K562 (cell line): Measurements from ENCODE around the gene NDOR1. TPM values are rescaled to one million over a fixed set of nuclear protein-coding genes. Genes with fewer than 3 reads are reported as not detected.

Experiments
- BCL6 ChIP-seq: fragments of 250-450 bp; sonication (Bioruptor Pico); IDR thresholded peaks from 2 replicates; pipeline ENCODE4 v1.4.0; 2020
- FUS ChIP-seq: fragments of 200-400 bp; formaldehyde crosslinking; optimal IDR thresholded peaks from 2 replicates; pipeline ENCODE3; 2017; ENCODE audit warnings: low read depth, low read length
- HSF4 ChIP-seq: fragments of 250-450 bp; sonication (Bioruptor Pico); IDR thresholded peaks from 2 replicates; pipeline ENCODE4 v2.1.2; 2022; ENCODE audit warnings: mild to moderate bottlenecking, moderate library complexity, borderline replicate concordance
- JUNB ChIP-seq: fragments of 450-650 bp; formaldehyde crosslinking; conservative IDR thresholded peaks from 2 replicates; pipeline ENCODE4 v1.4.0; 2020; ENCODE audit warnings: mild to moderate bottlenecking
- NFRKB ChIP-seq: fragments of 450-650 bp; IDR thresholded peaks from 2 replicates; pipeline ENCODE4 v1.6.1; 2016; ENCODE audit warnings: low read depth
- NR2C1 ChIP-seq, 2 experiments: fragments of 450-650 bp; IDR thresholded peaks; 2 replicates each; pipeline ENCODE4 v1.6.1; 2017; ENCODE audit warnings: mild to moderate bottlenecking in 2 of 2, antibody characterized with exemption in 1 of 2, inconsistent platforms in 1 of 2, missing compliant biosample characterization in 1 of 2, missing genetic modification characterization in 1 of 2
- THRAP3 ChIP-seq: fragments of 450-650 bp; IDR thresholded peaks from 2 replicates; pipeline ENCODE4 v1.6.1; 2016; ENCODE audit warnings: mild to moderate bottlenecking, inconsistent platforms, borderline replicate concordance
- ZBTB17 ChIP-seq: fragments of 450-650 bp; formaldehyde crosslinking; IDR thresholded peaks from 2 replicates; pipeline ENCODE4 v1.4.0; 2020; ENCODE audit warnings: mild to moderate bottlenecking
- ZKSCAN1 ChIP-seq: fragments of 150-350 bp; IDR thresholded peaks from 2 replicates; pipeline ENCODE4 v1.6.1; 2016; ENCODE audit warnings: low read depth, low read length
- ZNF121 ChIP-seq: sonication (generic); formaldehyde crosslinking; conservative IDR thresholded peaks from 2 replicates; pipeline ENCODE4 v1.8.0; 2022; ENCODE audit warnings: missing genetic modification reagents
- polyA plus RNA-seq, 8 experiments: library from polyadenylated mRNA; depleted of rRNA in 4 of 8; stranded (reverse) in 5 of 8; unstranded in 3 of 8; fragments of >200 nt; fragmentation: Nextera tagmentation in 2 of 8; fragmentation: Illumina TruSeq in 1 of 8; extraction: Ambion mirVana in 2 of 8; extraction: Trizol in 1 of 8; gene quantifications; 2 replicates each; pipeline versions ENCODE4 v1.2.1 to v1.2.3, GENCODE V29; 2011 to 2014; ENCODE audit warnings: inconsistent platforms in 1 of 8, missing spikeins in 1 of 8
- total RNA-seq, 7 experiments: library from RNA; depleted of rRNA in 6 of 7; stranded (reverse); fragments of >200 nt in 6 of 7; fragmentation: Illumina TruSeq in 2 of 7; extraction: Trizol in 2 of 7; gene quantifications; 2 replicates each; pipeline versions ENCODE4 v1.2.1 to v1.2.3, GENCODE V29; 2011 to 2021; ENCODE audit warnings: low replicate concordance in 1 of 7
- TF ChIP-seq, protein P1 (sequence below): sonication (generic); formaldehyde crosslinking; IDR thresholded peaks from 2 replicates; pipeline ENCODE4 v1.8.0; 2022; ENCODE audit warnings: mild to moderate bottlenecking, missing genetic modification reagents
- TF ChIP-seq, protein P2 (sequence below), 3 experiments: fragments of 200-800 bp in 1 of 3; sonication (Bioruptor generic) in 1 of 3; sonication (generic) in 1 of 3; formaldehyde crosslinking in 1 of 3; IDR thresholded peaks; 2 replicates each; pipeline versions ENCODE4 v1.6.1 to v1.8.0; 2016 to 2022; ENCODE audit warnings: mild to moderate bottlenecking in 2 of 3, missing compliant biosample characterization in 2 of 3, missing genetic modification characterization in 2 of 3, missing genetic modification reagents in 1 of 3
- TF ChIP-seq, protein P3 (sequence below): fragments of 450-650 bp; IDR thresholded peaks from 2 replicates; pipeline ENCODE4 v1.6.1; 2016; ENCODE audit warnings: antibody characterized with exemption

Gene NDOR1
- total and polyA plus RNA-seq, 9 of the 15 experiments (the other 6 are each of a cell fraction or from before 2014, with no cell fraction given): 0.06 to 36.9 (median 6.9) TPM

DNA sequence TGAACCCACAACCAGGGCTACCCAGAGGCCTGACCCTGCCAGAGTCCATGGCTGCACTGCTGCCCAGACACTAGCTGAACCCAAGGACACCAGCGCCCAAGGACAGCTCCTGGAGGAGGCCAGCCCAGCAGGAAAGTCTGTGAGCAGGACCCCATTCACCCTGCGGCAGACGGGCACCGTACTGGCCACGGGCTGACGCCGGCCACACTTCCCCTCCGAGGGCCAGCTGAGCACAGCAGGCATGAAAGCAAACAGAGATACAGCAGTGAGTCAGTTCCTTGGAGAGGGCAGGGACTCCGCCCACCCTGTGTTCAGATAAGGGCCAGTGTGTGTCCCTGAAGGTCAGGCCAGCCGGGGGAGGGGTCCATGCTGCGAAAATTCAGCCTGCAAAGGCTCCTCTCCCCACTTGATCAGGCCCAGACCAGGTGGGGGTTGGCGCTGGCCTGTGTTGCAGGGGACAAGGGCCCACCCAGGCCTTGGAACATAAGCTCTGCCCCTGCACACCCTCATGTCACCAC, 13.3 kb downstream of the NDOR1 start (continued):
- TF ChIP-seq, protein P1, sequence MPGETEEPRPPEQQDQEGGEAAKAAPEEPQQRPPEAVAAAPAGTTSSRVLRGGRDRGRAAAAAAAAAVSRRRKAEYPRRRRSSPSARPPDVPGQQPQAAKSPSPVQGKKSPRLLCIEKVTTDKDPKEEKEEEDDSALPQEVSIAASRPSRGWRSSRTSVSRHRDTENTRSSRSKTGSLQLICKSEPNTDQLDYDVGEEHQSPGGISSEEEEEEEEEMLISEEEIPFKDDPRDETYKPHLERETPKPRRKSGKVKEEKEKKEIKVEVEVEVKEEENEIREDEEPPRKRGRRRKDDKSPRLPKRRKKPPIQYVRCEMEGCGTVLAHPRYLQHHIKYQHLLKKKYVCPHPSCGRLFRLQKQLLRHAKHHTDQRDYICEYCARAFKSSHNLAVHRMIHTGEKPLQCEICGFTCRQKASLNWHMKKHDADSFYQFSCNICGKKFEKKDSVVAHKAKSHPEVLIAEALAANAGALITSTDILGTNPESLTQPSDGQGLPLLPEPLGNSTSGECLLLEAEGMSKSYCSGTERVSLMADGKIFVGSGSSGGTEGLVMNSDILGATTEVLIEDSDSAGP: no peak
- no peak for TF ChIP-seq ZNF121 (CRISPR knock-in tag)
- TF ChIP-seq JUNB (CRISPR knock-in tag): no peak
- TF ChIP-seq, protein P2, sequence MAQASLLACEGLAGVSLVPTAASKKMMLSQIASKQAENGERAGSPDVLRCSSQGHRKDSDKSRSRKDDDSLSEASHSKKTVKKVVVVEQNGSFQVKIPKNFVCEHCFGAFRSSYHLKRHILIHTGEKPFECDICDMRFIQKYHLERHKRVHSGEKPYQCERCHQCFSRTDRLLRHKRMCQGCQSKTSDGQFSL (CRISPR knock-in tag; IDR thresholded peaks at IDR 0.05): no peak
- TF ChIP-seq, protein P2 (tag; IDR thresholded peaks at IDR 0.05): no peak
- TF ChIP-seq BCL6 (CRISPR knock-in tag): no peak
- TF ChIP-seq THRAP3: no peak
- TF ChIP-seq NFRKB: no peak
- 0 out of 2 replicates have a peak, but pooled peaks have one; percentile 65 for TF ChIP-seq ZBTB17
- TF ChIP-seq NR2C1 (IDR thresholded peaks at IDR 0.05): peak; percentile 40
- peak; percentile 53; the same call in 1 of the 2 replicates for TF ChIP-seq NR2C1 (tag; IDR thresholded peaks at IDR 0.05)
- TF ChIP-seq ZKSCAN1: 0 out of 2 replicates have a peak, but pooled peaks have one; percentile 57
- no peak for TF ChIP-seq HSF4 (CRISPR knock-in tag)
- no peak for TF ChIP-seq FUS
- TF ChIP-seq, protein P3, sequence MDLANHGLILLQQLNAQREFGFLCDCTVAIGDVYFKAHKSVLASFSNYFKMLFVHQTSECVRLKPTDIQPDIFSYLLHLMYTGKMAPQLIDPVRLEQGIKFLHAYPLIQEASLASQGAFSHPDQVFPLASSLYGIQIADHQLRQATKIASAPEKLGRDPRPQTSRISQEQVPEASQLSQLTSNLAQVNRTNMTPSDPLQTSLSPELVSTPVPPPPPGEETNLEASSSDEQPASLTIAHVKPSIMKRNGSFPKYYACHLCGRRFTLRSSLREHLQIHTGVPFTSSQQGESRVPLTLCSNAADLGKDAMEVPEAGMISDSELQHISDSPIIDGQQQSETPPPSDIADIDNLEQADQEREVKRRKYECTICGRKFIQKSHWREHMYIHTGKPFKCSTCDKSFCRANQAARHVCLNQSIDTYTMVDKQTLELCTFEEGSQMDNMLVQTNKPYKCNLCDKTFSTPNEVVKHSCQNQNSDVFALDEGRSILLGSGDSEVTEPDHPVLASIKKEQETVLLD: peak; percentile 82
